Tibial nerve (tissue), 4 donors: Measurements from ENCODE around the gene LIN54. TPM values are rescaled to one million over a fixed set of nuclear protein-coding genes. Genes with fewer than 3 reads are reported as not detected.

Experiments used
- DNase-seq, 2 donors: peaks; one replicate each; pipeline ENCODE4 v3.0.0-alpha.2; 2019; ENCODE audit warnings: low spot score in 2 of 2
- H3K27ac ChIP-seq, 4 donors: fragments of 200-600 bp; sonication (generic) in 3 of 4; one replicate each; pipeline ENCODE4 v1.5.1; 2017 to 2019; ENCODE audit warnings: mild to moderate bottlenecking in 1 of 4
- H3K27me3 ChIP-seq, 2 donors: fragments of 200-600 bp; sonication (generic) in 1 of 2; one replicate each; pipeline versions ENCODE4 v1.5.1 to v1.6.0; 2017 to 2019
- H3K36me3 ChIP-seq, 3 donors: fragments of 200-600 bp; sonication (generic); one replicate each; pipeline ENCODE4 v1.5.1; 2018 to 2019
- H3K4me1 ChIP-seq, 4 donors: fragments of 200-600 bp; sonication (generic) in 3 of 4; one replicate each; pipeline ENCODE4 v1.5.1; 2017 to 2019
- H3K4me3 ChIP-seq, 4 donors: fragments of 200-600 bp; sonication (generic) in 3 of 4; one replicate each; pipeline ENCODE4 v1.5.1; 2017 to 2019; ENCODE audit warnings: mild to moderate bottlenecking in 1 of 4, moderate library complexity in 1 of 4
- H3K9me3 ChIP-seq, 4 donors: fragments of 200-600 bp; sonication (generic) in 3 of 4; one replicate each; pipeline ENCODE4 v1.5.1; 2017 to 2019
- EP300 ChIP-seq, 2 donors: sonication (generic); formaldehyde crosslinking; IDR thresholded peaks; one replicate each; pipeline ENCODE4 v1.6.1; 2017; ENCODE audit warnings: antibody characterized with exemption in 2 of 2, mild to moderate bottlenecking in 1 of 2
- POLR2A ChIP-seq, 2 donors: fragments of 450-650 bp; IDR thresholded peaks; one replicate each; pipeline ENCODE4 v1.6.1; 2017; ENCODE audit warnings: antibody characterized with exemption in 2 of 2, mild to moderate bottlenecking in 2 of 2, moderate library complexity in 2 of 2
- WGBS, 2 donors: methylation state at CpG; one replicate each; pipeline ENCODE4 v1.1.5; 2018; 5-methylcytosine and 5-hydroxymethylcytosine counted together
- total RNA-seq, 4 donors: library from RNA; depleted of rRNA; stranded (reverse); fragments of >200 nt; gene quantifications; one replicate each; pipeline ENCODE4 v1.1.0, GENCODE V29; 2016
- TF ChIP-seq, protein P1 (sequence below), 5 experiments: fragments of 200-600 bp in 3 of 5; fragments of 450-650 bp in 2 of 5; sonication (generic) in 3 of 5; IDR thresholded peaks; one replicate each; pipeline ENCODE4 v1.5.1; 2016 to 2019; ENCODE audit warnings: antibody characterized with exemption in 5 of 5, mild to moderate bottlenecking in 3 of 5, moderate library complexity in 2 of 5

The LIN54 gene
- total RNA-seq, 4 donors from 2014 or later: 9.4 to 15.1 (median 11.9) TPM

DNA sequence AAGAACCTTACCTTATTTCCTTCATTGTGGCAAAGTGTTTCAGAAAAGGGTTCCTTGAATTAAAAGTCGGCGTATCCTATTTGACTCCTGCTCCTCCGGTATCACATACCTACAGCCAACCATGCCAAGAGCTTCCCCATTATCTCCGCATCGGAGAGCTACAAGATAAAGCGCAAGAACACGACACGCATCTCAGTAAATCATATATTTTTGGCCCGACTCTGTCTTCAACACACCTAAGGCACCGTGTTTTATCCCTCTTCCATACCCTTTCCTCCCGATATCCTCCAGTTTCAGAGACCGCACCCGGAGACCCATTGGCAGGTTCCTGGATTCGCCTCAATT lies 110.6 kb downstream of the LIN54 start:
- TF ChIP-seq, protein P1, sequence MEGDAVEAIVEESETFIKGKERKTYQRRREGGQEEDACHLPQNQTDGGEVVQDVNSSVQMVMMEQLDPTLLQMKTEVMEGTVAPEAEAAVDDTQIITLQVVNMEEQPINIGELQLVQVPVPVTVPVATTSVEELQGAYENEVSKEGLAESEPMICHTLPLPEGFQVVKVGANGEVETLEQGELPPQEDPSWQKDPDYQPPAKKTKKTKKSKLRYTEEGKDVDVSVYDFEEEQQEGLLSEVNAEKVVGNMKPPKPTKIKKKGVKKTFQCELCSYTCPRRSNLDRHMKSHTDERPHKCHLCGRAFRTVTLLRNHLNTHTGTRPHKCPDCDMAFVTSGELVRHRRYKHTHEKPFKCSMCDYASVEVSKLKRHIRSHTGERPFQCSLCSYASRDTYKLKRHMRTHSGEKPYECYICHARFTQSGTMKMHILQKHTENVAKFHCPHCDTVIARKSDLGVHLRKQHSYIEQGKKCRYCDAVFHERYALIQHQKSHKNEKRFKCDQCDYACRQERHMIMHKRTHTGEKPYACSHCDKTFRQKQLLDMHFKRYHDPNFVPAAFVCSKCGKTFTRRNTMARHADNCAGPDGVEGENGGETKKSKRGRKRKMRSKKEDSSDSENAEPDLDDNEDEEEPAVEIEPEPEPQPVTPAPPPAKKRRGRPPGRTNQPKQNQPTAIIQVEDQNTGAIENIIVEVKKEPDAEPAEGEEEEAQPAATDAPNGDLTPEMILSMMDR (IDR thresholded peaks at IDR 0.05): no peak
- TF ChIP-seq EP300 (IDR thresholded peaks at IDR 0.05) (no peak), POLR2A (IDR thresholded peaks at IDR 0.05) (no peak)
- no peaks in the 10 kb centered on the region for H3K9me3 ChIP-seq
- H3K36me3 ChIP-seq: peaks cover 0 to 13% (median 0%) of the 10 kb centered on the region in 3 donors
- H3K4me3 ChIP-seq: peak overlapping the region; percentile 69 to 85 (median 78)
- no peaks in the 10 kb centered on the region for H3K27me3 ChIP-seq
- WGBS, 2 donors: 0 to 1% methylated on average over 14 of the region's 14 CpGs
- peaks cover 4 to 48% (median 17%) of the 10 kb centered on the region in 4 donors for H3K4me1 ChIP-seq
- DNase-seq: no peak
- peak overlapping the region; percentile 97 to 100 (median 99) for H3K27ac ChIP-seq

DNA sequence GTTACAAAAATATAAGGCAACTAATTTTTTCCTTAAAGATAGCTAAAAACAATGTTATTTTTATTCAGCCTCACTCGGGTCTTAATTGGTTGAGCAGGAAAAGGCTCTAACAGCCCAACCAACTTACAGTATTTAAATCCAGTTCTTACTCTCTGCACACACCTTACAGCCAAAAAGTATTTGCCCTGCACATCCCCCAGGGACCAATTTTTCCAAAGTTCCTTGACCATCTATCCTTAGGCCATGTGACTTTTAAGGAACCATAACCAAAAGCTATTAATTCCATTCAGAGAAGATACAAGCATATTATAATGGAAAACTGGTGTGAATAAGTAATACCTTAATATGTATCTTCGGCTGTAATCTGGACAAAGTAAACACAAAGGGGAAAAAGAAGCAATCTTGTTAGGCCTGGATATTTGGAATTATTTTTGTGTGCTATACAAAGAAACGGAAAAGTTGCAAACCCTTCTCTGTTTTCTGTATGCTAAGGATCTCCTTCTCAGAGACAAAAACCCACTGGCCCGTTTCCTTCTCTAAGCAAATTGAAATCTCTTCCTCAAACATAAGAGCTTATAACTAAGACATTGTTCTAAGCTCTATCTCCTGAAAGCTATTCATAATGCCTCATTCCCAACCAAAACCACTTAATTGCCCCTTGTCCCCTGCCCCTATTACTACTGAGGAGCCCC lies 111.1 kb downstream of the LIN54 start:
- DNase-seq: no peak
- H3K4me1 ChIP-seq: peaks cover 4 to 48% (median 17%) of the 10 kb centered on the region in 4 donors
- H3K36me3 ChIP-seq: peaks cover 0 to 17% (median 0%) of the 10 kb centered on the region in 3 donors
- H3K9me3 ChIP-seq: no peaks in the 10 kb centered on the region
- peak overlapping the region; percentile 97 to 100 (median 99) for H3K27ac ChIP-seq
- WGBS, 2 donors: 0 to 1% methylated on average over 4 of the region's 4 CpGs
- H3K4me3 ChIP-seq: peak overlapping the region; percentile 69 to 85 (median 78)
- TF ChIP-seq POLR2A (IDR thresholded peaks at IDR 0.05) (no peak), EP300 (IDR thresholded peaks at IDR 0.05) (no peak)
- TF ChIP-seq, protein P1 (IDR thresholded peaks at IDR 0.05): no peak
- H3K27me3 ChIP-seq: no peaks in the 10 kb centered on the region

DNA sequence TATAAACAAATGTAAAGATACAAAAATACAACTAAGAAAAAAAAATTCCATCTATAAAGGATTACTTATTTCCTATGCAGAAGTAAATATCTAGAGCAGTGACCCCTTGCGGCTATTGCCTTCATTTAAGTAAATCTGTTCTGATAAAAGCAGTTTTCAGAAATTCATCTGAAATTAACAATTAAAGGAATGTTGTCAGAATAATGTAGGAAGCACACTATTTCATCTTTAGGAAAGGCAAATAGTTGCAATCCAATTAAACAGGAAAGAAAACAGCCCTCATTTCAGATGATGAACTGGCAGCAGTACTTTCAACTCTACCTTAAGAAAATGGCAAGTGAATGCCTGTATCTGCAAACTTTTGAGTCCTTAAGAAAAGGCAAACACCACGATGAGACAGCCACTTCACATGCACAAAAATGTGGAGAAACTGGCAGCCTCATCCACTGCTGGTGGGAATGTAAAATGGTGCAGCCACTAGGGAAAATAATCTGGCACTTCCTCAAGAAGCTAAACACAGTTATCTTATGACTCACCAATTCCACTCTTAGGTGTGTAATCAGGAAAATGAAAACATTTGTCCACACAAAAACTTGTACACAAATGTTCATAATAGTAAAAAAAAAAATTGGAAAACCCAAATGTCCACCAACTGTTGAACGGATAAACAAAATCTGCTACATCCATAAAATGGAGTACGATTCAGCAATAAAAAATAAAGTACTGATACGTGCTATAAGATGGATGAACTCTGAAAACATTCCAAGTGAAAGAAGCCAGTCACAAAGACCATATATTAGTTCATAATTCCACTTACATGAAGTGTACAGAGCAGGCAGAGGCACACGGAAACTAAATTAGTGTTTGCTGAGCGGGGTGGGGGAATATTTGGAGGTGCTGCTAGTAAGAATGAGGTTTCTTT lies 112.0 kb downstream of the LIN54 start:
- WGBS, 2 donors: 36 to 41% methylated on average over 7 of the region's 7 CpGs
- Histone ChIP-seq H3K27me3 (no peaks in the 10 kb centered on the region), H3K36me3 (peaks cover 0 to 26% (median 0%) of the 10 kb centered on the region in 3 donors), H3K4me1 (peaks cover 4 to 48% (median 17%) of the 10 kb centered on the region in 4 donors), H3K4me3 (peak overlapping the region; percentile 69 to 85 (median 78)), H3K27ac (peak overlapping the region in 3 of 4 donors; percentile 97 to 100 (median 98)), H3K9me3 (no peaks in the 10 kb centered on the region)
- DNase-seq: peak in 1 of 2 donors; percentile 31
- TF ChIP-seq, protein P1 (IDR thresholded peaks at IDR 0.05): peak in 3 of 5 experiments; percentile 17 to 34 (median 20)
- TF ChIP-seq EP300 (IDR thresholded peaks at IDR 0.05): peak in 1 of 2 donors; percentile 37
- TF ChIP-seq POLR2A (IDR thresholded peaks at IDR 0.05): no peak

DNA sequence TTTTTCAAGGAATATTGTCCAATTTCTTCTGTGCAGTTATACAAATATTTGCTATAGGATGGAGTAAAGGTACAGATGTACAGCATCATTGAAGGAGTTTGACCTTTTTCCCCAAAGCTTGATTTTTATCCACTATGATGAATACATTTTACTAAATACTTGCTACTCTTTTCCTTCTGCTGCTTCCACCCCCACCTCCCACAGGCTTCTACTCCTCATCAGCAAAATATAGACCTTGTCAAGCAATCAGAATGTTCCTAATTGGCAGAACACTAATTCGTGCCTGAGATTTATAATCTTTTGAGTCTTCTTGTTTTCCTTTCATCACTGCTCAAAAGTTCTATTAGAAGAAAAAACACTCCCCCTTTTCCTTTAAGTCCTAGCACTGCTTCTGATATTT lies 113.9 kb downstream of the LIN54 start:
- 87 to 88% methylated on average over 1 of the region's 1 CpG for WGBS, 2 donors
- peaks cover 4 to 48% (median 22%) of the 10 kb centered on the region in 4 donors for H3K4me1 ChIP-seq

More for the DNA sequence above, 113.9 kb downstream of the LIN54 start:
- no peak overlapping the region for H3K27ac ChIP-seq
- H3K4me3 ChIP-seq: no peak overlapping the region
- H3K9me3 ChIP-seq: no peaks in the 10 kb centered on the region
- H3K27me3 ChIP-seq: no peaks in the 10 kb centered on the region
- no peak for TF ChIP-seq EP300 (IDR thresholded peaks at IDR 0.05)
- TF ChIP-seq, protein P1 (IDR thresholded peaks at IDR 0.05): no peak
- TF ChIP-seq POLR2A (IDR thresholded peaks at IDR 0.05): no peak
- H3K36me3 ChIP-seq: peaks cover 0 to 30% (median 0%) of the 10 kb centered on the region in 3 donors
- DNase-seq: no peak
